Vein endothelial cell (primary cell): Measurements from ENCODE around the gene HSPA9. TPM values are rescaled to one million over a fixed set of nuclear protein-coding genes. Genes with fewer than 3 reads are reported as not detected.

Experiments used
- small RNA-seq: library from RNA; depleted of rRNA; stranded (forward); fragments of <200 nt; gene quantifications from one replicate; pipeline ENCODE3, GENCODE V24; 2012
- total RNA-seq: library from RNA; depleted of rRNA; stranded (reverse); fragments of >200 nt; gene quantifications from 2 replicates; pipeline ENCODE4 v1.2.3, GENCODE V29; 2012

The HSPA9 gene
- total RNA-seq: 225 and 355 TPM in 2 replicates

DNA sequence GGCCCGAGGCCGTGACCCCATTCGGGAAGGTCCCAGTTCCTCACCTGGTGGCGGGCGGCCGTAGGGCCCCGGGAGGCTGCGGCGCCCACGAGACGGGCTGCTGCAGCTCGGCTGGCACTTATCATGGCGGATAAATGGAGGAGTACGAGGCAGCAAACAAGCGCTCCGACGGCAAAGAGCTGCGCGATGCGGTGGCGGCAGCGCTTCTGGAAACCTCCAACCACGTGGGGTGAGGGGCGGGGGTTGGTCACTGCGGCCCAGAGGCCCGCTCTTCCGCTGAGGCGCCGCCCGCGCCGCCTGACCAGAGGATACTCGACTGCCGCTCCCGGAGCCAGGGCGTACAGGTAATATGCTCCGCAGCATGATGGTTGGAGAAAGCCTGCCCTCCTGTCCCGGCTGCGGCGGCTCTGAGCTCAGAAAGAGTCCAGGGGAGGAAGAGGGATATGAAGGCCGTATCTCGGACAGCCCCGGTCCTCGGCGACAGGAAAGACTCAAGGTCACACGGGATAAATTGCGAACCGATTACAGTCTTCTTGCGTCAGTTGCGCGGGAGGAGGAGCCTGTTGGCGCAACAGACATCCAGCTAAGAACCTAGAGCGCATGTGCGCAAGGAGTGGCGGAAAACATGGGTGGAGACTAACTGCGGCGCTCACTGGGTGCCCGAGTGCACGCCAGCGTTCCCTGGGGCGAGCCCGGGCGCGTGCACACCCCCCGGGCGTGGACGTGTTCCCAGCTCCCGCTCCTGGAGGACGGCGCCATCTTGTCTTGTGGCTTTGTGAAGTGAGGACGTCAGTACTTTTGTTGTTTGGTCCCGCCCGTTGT is at the start of gene HSPA9:
Gene HSPA9 (minus strand): TSS at position 208 of the 822 bp plus-strand sequence. CDS start 83 bp downstream, at position 125.

GRCh38 chr5:138542956-138543729 is 32.1 kb downstream of the HSPA9 start, which contains the start of gene ETF1:
Gene ETF1, minus strand, starts transcription at chr5:138543236. Its CDS starts 318 bp downstream, at chr5:138542918.

Small RNA genes lying within 50 kb of the gene (small RNA-seq; reads per million reads assigned to genes)
- 5.4 reads per million, percentile 93 among the genes with 10 or more reads in this experiment for gene RF00154
- not detected for gene RF01210
- gene SNORD63: 926 reads per million, percentile 100 among the genes with 10 or more reads in this experiment

Other genes with a start within 250 kb of the HSPA9 start
- 4.2 and 7.9 TPM in 2 replicates for gene CDC25C, start 243.6 kb downstream of the HSPA9 start, total RNA-seq
- 44.0 and 54.9 TPM in 2 replicates for gene FAM53C, start 237.1 kb downstream of the HSPA9 start, total RNA-seq
- 69.9 and 74.9 TPM in 2 replicates for gene KDM3B, start 222.7 kb downstream of the HSPA9 start, total RNA-seq
- gene REEP2, start 136.3 kb downstream of the HSPA9 start, total RNA-seq: 4.2 and 4.6 TPM in 2 replicates
- 0.48 and 0.98 TPM in 2 replicates for gene EGR1, start 109.9 kb downstream of the HSPA9 start, total RNA-seq
- 133 and 149 TPM in 2 replicates for gene ETF1, start 32.2 kb downstream of the HSPA9 start, total RNA-seq
- gene CTNNA1, start 178.0 kb upstream of the HSPA9 start, total RNA-seq: 553 and 557 TPM in 2 replicates